Subcutaneous abdominal adipose tissue (tissue), 5 donors: ENCODE data around the gene CALR3.

Experiments
- H3K27ac ChIP-seq: one replicate; pipeline ENCODE4 v1.7.0; 2013; ENCODE audit warnings: low read depth, mild to moderate bottlenecking, inconsistent platforms, low read length, moderate library complexity
- H3K27me3 ChIP-seq, 5 donors: one replicate each; pipeline ENCODE4 v1.7.0; 2013; ENCODE audit warnings: low read length in 5 of 5, inconsistent platforms in 1 of 5; ENCODE audit not compliant: control insufficient read depth in 5 of 5, insufficient read depth in 4 of 5
- H3K36me3 ChIP-seq, 5 donors: one replicate each; pipeline ENCODE4 v1.7.0; 2013; ENCODE audit warnings: low read length in 5 of 5; ENCODE audit not compliant: control insufficient read depth in 5 of 5, insufficient read depth in 5 of 5
- H3K4me1 ChIP-seq, 5 donors: one replicate each; pipeline ENCODE4 v1.7.0; 2013; ENCODE audit warnings: low read length in 5 of 5, mild to moderate bottlenecking in 3 of 5, moderate library complexity in 1 of 5; ENCODE audit not compliant: control insufficient read depth in 5 of 5, insufficient read depth in 5 of 5
- H3K4me3 ChIP-seq, 5 donors: one replicate each; pipeline ENCODE4 v1.7.0; 2013; ENCODE audit warnings: low read length in 5 of 5, low read depth in 1 of 5
- H3K9ac ChIP-seq, 5 donors: one replicate each; pipeline ENCODE4 v1.7.0; 2013; ENCODE audit warnings: low read length in 5 of 5, mild to moderate bottlenecking in 4 of 5, moderate library complexity in 3 of 5
- H3K9me3 ChIP-seq, 5 donors: one replicate each; pipeline ENCODE4 v1.7.0; 2013; ENCODE audit warnings: low read length in 5 of 5; ENCODE audit not compliant: control insufficient read depth in 5 of 5
- donor health status: healthy.
- donor health status: healthy.
- donor health status: healthy.
- donor health status: healthy.
- donor health status: healthy.

The CALR3 gene

DNA sequence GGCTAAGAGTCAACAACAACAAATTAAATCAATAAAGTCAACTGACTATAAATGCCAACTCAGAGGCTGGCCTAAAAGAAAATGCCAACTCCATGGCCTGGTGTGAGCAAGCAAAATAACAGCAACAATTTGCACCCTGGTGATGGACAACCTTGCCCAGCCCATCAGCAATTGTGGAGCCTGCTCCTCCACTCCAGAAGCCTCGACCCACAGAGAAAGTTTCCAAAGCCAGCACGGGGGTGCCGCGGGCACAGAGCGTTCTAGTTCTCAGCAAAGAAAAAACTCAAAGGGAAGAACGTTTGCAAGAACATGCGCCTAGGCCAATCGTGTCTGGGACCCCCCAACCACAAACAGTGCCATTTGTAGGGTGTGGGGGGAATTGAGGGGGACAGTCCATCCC lies 35.5 kb downstream of the CALR3 start:
- Histone ChIP-seq H3K9ac (no peak overlapping the region), H3K36me3 (peaks cover 0 to 3% (median 0%) of the 10 kb centered on the region in 5 donors), H3K4me3 (no peak overlapping the region), H3K27me3 (no peaks in the 10 kb centered on the region), H3K4me1 (peaks cover 7 to 52% (median 36%) of the 10 kb centered on the region in 5 donors), H3K9me3 (no peaks in the 10 kb centered on the region), H3K27ac (no peak overlapping the region)

DNA sequence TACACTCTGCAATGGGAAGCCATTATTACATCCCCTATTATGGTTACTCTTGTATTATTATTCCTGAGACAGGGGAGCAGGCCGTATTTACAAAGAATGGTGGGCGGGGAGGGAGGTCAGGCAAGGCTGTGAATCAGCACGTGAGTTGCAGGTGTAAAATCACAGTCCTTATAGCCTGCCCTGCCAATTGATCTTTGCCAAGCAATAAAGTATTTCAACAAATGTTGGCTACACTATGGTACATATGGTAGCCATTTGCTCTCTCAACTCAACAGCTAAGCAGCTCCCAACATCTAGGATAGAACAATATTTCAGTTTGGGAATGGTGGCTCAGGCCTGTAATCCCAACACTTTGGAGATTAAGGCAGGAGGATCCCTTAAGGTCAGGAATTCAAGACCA lies 36.3 kb downstream of the CALR3 start:
- Histone ChIP-seq H3K9ac (no peak overlapping the region), H3K4me1 (peaks cover 7 to 52% (median 36%) of the 10 kb centered on the region in 5 donors), H3K9me3 (no peaks in the 10 kb centered on the region), H3K36me3 (no peaks in the 10 kb centered on the region), H3K4me3 (no peak overlapping the region), H3K27me3 (no peaks in the 10 kb centered on the region), H3K27ac (no peak overlapping the region)

DNA sequence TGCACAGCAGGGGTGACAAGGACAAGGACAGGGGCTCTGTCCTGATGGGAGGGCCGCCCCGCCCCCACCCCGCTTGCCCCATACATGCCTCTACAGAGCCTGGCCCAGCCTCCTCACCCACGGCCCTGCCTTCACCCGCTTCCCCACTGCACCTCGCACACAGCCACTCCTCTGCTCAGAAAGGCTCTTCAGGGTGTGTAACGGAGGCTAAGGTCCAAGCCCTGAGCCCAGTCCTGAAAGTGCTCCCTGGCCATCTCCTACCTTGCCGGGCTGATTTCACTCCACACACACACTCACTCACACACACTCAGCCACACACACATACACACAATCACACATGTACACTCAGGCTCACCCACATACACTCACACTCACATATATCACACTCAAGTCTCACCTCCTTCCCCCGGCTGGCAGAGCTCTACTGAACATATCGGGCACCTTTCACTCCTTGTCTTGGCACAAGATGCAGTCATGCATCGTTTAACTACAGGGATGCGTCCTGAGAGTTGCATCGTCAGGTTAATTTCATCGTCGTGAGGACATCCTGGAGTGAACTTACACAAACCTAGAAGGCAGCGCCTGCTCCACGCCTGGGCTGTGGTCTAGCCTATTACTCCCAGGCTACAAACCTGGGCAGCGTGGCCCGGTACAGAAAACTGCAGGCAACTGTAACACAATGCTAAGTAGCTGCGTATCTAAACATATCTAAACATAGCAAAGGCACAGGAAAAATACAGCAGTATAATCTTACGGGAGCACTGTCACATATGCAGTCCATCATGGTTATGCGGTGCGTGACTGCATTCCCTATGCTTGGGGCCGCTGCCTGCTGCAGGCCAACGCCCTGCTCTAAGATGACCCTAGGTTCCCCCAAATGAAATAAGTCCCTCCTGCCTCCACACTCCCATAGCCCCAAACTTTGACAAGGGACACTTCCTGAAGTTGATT lies 37.3 kb downstream of the CALR3 start:
- H3K9me3 ChIP-seq, result no peaks in the 10 kb centered on the region
- H3K4me3 ChIP-seq, result no peak overlapping the region
- no peak overlapping the region for H3K9ac ChIP-seq
- peaks cover 7 to 51% (median 36%) of the 10 kb centered on the region in 5 donors for H3K4me1 ChIP-seq
- H3K27me3 ChIP-seq, result no peaks in the 10 kb centered on the region
- H3K27ac ChIP-seq, result no peak overlapping the region
- H3K36me3 ChIP-seq, result no peaks in the 10 kb centered on the region

DNA sequence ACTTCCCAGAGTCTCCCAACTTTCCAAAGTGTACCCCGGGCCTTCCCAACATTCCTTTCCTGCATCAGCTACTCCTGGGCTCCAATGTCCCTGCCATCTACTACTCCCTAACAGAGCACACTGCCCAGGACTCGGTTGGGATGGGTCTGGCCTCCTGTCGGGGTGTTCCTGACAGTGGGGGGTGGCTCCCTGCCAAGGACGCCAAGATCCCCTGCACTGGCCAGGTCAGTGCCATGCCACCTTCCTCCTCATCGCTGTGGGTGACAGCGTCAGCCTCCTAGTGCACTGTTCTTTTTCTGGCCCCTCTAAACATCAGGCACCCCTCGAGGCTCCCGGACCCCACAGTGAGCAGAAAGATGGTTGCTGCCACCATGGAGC lies 38.0 kb downstream of the CALR3 start:
- Histone ChIP-seq H3K27me3 (no peaks in the 10 kb centered on the region), H3K4me1 (peaks cover 7 to 50% (median 38%) of the 10 kb centered on the region in 5 donors), H3K27ac (no peak overlapping the region), H3K4me3 (no peak overlapping the region), H3K9me3 (no peaks in the 10 kb centered on the region), H3K36me3 (no peaks in the 10 kb centered on the region), H3K9ac (peak overlapping the region in 1 of 5 donors; percentile 44)

DNA sequence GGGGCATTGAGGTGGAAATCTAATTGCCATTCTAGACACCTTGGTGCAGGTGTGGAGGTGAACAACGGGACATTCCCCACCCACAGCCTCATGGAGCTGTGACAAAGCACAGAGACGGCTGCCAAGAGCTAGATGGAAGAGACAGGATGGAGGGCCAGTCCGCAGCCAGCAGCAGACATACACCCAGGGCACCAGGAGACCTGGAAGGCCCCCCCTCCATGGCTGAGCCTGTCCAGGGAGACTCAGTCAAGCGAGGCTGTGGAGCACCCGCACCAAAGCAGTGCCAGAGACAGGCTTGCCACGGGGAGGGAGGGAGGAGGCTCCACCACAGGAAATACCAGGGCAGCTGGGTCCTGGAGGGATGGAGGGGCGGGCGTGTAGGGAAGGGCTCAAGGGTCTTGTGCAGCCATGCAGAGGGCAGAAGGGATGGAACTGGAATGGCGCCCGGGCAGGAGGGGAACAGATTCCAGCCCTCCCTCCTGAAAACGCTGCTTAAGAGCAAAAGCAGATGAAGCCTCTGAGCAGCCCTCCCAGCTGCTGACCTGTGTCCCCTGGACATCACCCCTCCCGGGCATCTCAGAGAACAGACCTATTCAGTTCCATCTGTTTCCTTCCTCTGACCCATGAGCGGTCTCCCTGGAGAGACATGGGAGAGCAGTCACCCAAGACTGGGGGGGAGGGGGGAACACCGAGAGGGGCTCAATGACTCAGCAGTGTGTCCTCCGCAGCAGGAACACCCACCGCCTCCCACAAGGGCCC lies 38.6 kb downstream of the CALR3 start:
- peaks cover 7 to 45% (median 36%) of the 10 kb centered on the region in 5 donors for H3K4me1 ChIP-seq
- H3K36me3 ChIP-seq, result no peaks in the 10 kb centered on the region
- H3K9ac ChIP-seq, result peak overlapping the region in 2 of 5 donors; percentile 44 to 51
- H3K27ac ChIP-seq, result no peak overlapping the region
- peak overlapping the region in 3 of 5 donors; percentile 3 to 28 (median 26) for H3K4me3 ChIP-seq
- H3K9me3 ChIP-seq, result no peaks in the 10 kb centered on the region
- no peaks in the 10 kb centered on the region for H3K27me3 ChIP-seq

DNA sequence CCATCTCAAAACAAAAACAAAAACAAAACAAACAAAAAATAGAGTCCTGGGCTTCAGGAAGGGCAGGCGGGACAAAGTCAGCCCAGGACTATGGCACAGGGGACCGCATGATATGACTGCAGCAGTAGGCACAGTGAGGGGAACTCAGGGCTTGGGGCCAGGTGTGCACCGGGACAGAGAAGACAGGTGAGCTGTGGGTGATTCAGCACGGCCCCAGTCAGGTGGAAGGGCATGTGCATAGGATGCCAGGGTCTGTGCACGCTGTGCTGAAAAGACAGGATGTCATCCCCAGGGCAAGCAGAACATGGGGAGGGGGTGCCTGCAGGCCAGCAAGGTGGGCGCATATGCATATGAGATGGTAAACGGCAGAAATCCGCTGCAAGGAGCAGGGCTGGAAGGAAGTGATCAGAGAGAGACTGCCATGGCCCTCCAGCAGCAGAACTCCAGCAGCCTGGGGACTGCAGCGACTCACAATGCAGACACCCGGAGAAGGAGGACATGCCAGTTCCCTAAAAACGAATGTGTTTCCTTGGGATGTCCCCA lies 39.2 kb downstream of the CALR3 start:
- Histone ChIP-seq H3K9me3 (no peaks in the 10 kb centered on the region), H3K4me1 (peaks cover 7 to 41% (median 33%) of the 10 kb centered on the region in 5 donors), H3K36me3 (no peaks in the 10 kb centered on the region), H3K27ac (no peak overlapping the region), H3K4me3 (peak overlapping the region in 2 of 5 donors; percentile 3 to 28), H3K27me3 (no peaks in the 10 kb centered on the region), H3K9ac (peak overlapping the region in 2 of 5 donors; percentile 29 to 35)

DNA sequence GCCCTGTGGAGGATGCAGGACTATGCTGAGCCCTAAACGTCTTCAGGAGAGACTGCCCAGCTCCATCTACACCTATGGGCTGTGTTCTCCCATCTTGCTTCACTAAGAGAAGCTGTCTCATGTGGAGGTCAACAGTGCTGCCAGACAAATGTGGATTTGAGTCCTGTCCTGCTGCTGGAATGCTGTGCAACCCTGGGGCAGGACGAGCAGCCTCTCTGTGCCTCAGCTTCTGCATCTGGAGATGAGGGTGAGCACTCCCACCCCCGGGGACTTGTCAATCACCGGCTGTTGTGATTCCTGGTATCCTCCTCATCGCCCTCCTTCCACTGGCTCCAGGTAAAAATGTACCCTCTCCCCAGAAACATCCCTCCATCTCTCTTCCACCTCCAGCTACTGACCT lies 40.5 kb downstream of the CALR3 start:
- Histone ChIP-seq H3K36me3 (no peaks in the 10 kb centered on the region), H3K27me3 (no peaks in the 10 kb centered on the region), H3K4me3 (no peak overlapping the region), H3K9me3 (no peaks in the 10 kb centered on the region), H3K27ac (no peak overlapping the region), H3K4me1 (peaks cover 7 to 36% (median 30%) of the 10 kb centered on the region in 5 donors), H3K9ac (no peak overlapping the region)

DNA sequence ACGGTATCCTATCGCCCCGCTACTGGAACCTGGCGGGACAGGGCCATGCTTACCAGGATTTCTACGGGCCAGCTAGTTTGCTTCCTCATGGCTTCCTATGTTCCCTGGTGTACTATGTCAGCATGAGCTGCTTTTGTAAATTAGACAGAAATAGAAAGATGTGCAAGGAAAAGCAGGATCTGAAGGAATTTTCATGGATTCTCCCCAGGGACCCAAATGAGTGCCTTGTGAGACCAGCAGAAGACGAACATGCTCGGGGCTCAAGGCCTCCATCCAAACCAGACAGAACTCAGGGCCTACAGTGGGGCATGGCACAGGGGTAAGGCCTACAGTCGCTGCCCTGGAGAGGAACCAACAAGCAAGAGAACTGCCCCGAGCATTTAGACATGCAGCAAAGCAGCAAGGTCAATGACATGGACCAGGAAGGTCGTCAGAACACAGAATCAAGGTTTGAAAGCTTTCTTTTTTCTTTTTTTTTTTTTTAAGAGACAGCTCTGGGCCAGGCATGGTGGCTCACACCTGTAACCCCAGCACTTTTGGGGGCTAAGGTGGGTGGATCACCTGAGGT lies 41.5 kb downstream of the CALR3 start:
- no peaks in the 10 kb centered on the region for H3K36me3 ChIP-seq
- no peaks in the 10 kb centered on the region for H3K27me3 ChIP-seq
- H3K27ac ChIP-seq, result no peak overlapping the region
- peaks cover 7 to 38% (median 30%) of the 10 kb centered on the region in 5 donors for H3K4me1 ChIP-seq
- no peaks in the 10 kb centered on the region for H3K9me3 ChIP-seq
- peak overlapping the region in 1 of 5 donors; percentile 37 for H3K9ac ChIP-seq
- no peak overlapping the region for H3K4me3 ChIP-seq

DNA sequence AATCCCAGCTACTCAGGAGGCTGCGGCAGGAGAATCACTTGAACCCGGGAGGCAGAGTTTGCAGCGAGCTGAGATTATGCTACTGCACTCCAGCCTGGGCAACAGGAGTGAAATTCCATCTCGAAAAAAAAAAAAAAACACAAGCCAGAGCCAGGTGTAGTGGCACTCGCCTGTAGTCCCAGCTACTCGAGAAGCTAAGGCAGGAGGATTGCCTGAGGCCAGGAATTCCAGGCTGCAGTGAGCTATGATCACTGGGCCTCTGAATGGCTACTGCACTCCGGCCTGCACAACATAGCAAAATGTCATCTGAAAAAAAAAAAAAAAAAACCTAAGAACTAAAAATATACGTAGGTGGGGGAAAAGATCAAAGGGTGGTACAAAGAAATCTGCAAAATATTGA lies 43.6 kb downstream of the CALR3 start:
- H3K4me1 ChIP-seq, result peaks cover 1 to 27% (median 17%) of the 10 kb centered on the region in 5 donors
- H3K36me3 ChIP-seq, result no peaks in the 10 kb centered on the region
- H3K9ac ChIP-seq, result no peak overlapping the region
- H3K4me3 ChIP-seq, result no peak overlapping the region
- no peaks in the 10 kb centered on the region for H3K9me3 ChIP-seq
- H3K27me3 ChIP-seq, result no peaks in the 10 kb centered on the region
- no peak overlapping the region for H3K27ac ChIP-seq
